Measurements from ENCODE around the gene ACTMAP.

Gene ACTMAP

GRCh38 chr19:40713939-40714338, 36.3 kb downstream of the ACTMAP start:
- no peak for TF ChIP-seq ZNF274 (IDR thresholded peaks at IDR 0.05; ENCODE audit: low read depth, low read length)
- no peak overlapping the region for H3K4me3 ChIP-seq (ENCODE audit: low read length)

GRCh38 chr19:40709817-40710216, 40.5 kb downstream of the ACTMAP start:
- H3K4me3 ChIP-seq (ENCODE audit: low read length): no peak overlapping the region
- TF ChIP-seq ZNF274 (IDR thresholded peaks at IDR 0.05; ENCODE audit: low read depth, low read length): no peak

- no peak for TF ChIP-seq ZNF274 (IDR thresholded peaks at IDR 0.05; ENCODE audit: low read depth, low read length)
- no peak overlapping the region for H3K4me3 ChIP-seq (ENCODE audit: low read length)
These were observed 42.7 kb downstream of the ACTMAP start for GRCh38 chr19:40707615-40708014.

GRCh38 chr19:40705950-40706619, 44.2 kb downstream of the ACTMAP start:
- H3K4me3 ChIP-seq (ENCODE audit: low read length): no peak overlapping the region
- no peak for TF ChIP-seq ZNF274 (IDR thresholded peaks at IDR 0.05; ENCODE audit: low read depth, low read length)

GRCh38 chr19:40705362-40705651, 45.0 kb downstream of the ACTMAP start:
- TF ChIP-seq ZNF274 (IDR thresholded peaks at IDR 0.05; ENCODE audit: low read depth, low read length): no peak

GRCh38 chr19:40704491-40705361, 45.6 kb downstream of the ACTMAP start:
- TF ChIP-seq ZNF274 (IDR thresholded peaks at IDR 0.05; ENCODE audit: low read depth, low read length): no peak
- H3K4me3 ChIP-seq (ENCODE audit: low read length): no peak overlapping the region

More at GRCh38 chr19:40705362-40705651, 45.0 kb downstream of the ACTMAP start:
- H3K4me3 ChIP-seq (ENCODE audit: low read length): no peak overlapping the region

- no peak overlapping the region for H3K4me3 ChIP-seq (ENCODE audit: low read length)
- TF ChIP-seq ZNF274 (IDR thresholded peaks at IDR 0.05; ENCODE audit: low read depth, low read length): no peak
These were observed 47.1 kb downstream of the ACTMAP start for GRCh38 chr19:40703029-40703755.

- no peak overlapping the region for H3K4me3 ChIP-seq (ENCODE audit: low read length)
- no peak for TF ChIP-seq ZNF274 (IDR thresholded peaks at IDR 0.05; ENCODE audit: low read depth, low read length)
These were observed 47.8 kb downstream of the ACTMAP start for GRCh38 chr19:40702337-40703012.

- no peak overlapping the region for H3K4me3 ChIP-seq (ENCODE audit: low read length)
- no peak for TF ChIP-seq ZNF274 (IDR thresholded peaks at IDR 0.05; ENCODE audit: low read depth, low read length)
These were observed 48.5 kb downstream of the ACTMAP start for GRCh38 chr19:40701758-40702157.

GRCh38 chr19:40700083-40700482, 50.2 kb downstream of the ACTMAP start:
- no peak for TF ChIP-seq ZNF274 (IDR thresholded peaks at IDR 0.05; ENCODE audit: low read depth, low read length)
- no peak overlapping the region for H3K4me3 ChIP-seq (ENCODE audit: low read length)

GRCh38 chr19:40697007-40697406, 53.3 kb downstream of the ACTMAP start:
- no peak overlapping the region for H3K4me3 ChIP-seq (ENCODE audit: low read length)
- no peak for TF ChIP-seq ZNF274 (IDR thresholded peaks at IDR 0.05; ENCODE audit: low read depth, low read length)

GRCh38 chr19:40695881-40696280, 54.4 kb downstream of the ACTMAP start:
- H3K4me3 ChIP-seq (ENCODE audit: low read length): no peak overlapping the region
- no peak for TF ChIP-seq ZNF274 (IDR thresholded peaks at IDR 0.05; ENCODE audit: low read depth, low read length)

- no peak overlapping the region for H3K4me3 ChIP-seq (ENCODE audit: low read length)
- TF ChIP-seq ZNF274 (IDR thresholded peaks at IDR 0.05; ENCODE audit: low read depth, low read length): no peak
These were observed 56.4 kb downstream of the ACTMAP start for GRCh38 chr19:40693896-40694295.

GRCh38 chr19:40693150-40693788, 57.0 kb downstream of the ACTMAP start:
- H3K4me3 ChIP-seq (ENCODE audit: low read length): no peak overlapping the region
- TF ChIP-seq ZNF274 (IDR thresholded peaks at IDR 0.05; ENCODE audit: low read depth, low read length): no peak

Data from GM08714 (cell line).